GM23338 (cell line): ENCODE data around the gene USP10.

Experiments
- CREB1 ChIP-seq: fragments of 250-450 bp; sonication (Bioruptor Pico); IDR thresholded peaks from 2 replicates; pipeline ENCODE4 v1.5.0; 2020; ENCODE audit warnings: low read depth, mild to moderate bottlenecking, moderate library complexity
- CTCF ChIP-seq, 2 experiments: fragments of 200-600 bp in 1 of 2; sonication (generic) in 1 of 2; conservative IDR thresholded peaks; 2 replicates each; pipeline versions ENCODE4 v1.5.1 to v1.6.1; 2016 to 2017; ENCODE audit warnings: antibody characterized with exemption in 2 of 2, low read depth in 2 of 2, mild to moderate bottlenecking in 2 of 2, moderate library complexity in 1 of 2
- ETS1 ChIP-seq: IDR thresholded peaks from 2 replicates; pipeline ENCODE4 v1.6.1; 2016; ENCODE audit warnings: antibody characterized with exemption
- EZH2 ChIP-seq: fragments of 200-600 bp; sonication (generic); IDR thresholded peaks from one replicate; pipeline ENCODE4 v1.8.0; 2017; ENCODE audit warnings: antibody characterized with exemption, mild to moderate bottlenecking, low read depth; ENCODE audit not compliant: unreplicated experiment
- EZH2phosphoT487 ChIP-seq: fragments of 200-600 bp; sonication (generic); IDR thresholded peaks from one replicate; pipeline ENCODE4 v1.8.1; 2018; ENCODE audit warnings: antibody characterized with exemption; ENCODE audit not compliant: unreplicated experiment
- JUNB ChIP-seq: IDR thresholded peaks from one replicate; pipeline ENCODE4 v1.6.1; 2016; ENCODE audit warnings: antibody characterized with exemption; ENCODE audit not compliant: unreplicated experiment
- NANOG ChIP-seq: IDR thresholded peaks from 2 replicates; pipeline ENCODE4 v1.6.1; 2016; ENCODE audit warnings: antibody characterized with exemption, borderline replicate concordance
- POLR2AphosphoS5 ChIP-seq: IDR thresholded peaks from 2 replicates; pipeline ENCODE4 v1.6.1; 2016; ENCODE audit warnings: antibody characterized with exemption, low read depth
- REST ChIP-seq: IDR thresholded peaks from one replicate; pipeline ENCODE4 v1.6.1; 2018; ENCODE audit warnings: antibody characterized with exemption; ENCODE audit not compliant: unreplicated experiment
- STAT1 ChIP-seq: IDR thresholded peaks from one replicate; pipeline ENCODE4 v1.6.1; 2016; ENCODE audit warnings: antibody characterized with exemption; ENCODE audit not compliant: unreplicated experiment
- ZNF114 ChIP-seq: fragments of 250-450 bp; sonication (Bioruptor Pico); IDR thresholded peaks from 2 replicates; pipeline ENCODE4 v1.5.0; 2020; ENCODE audit warnings: mild to moderate bottlenecking, moderate library complexity

GRCh38 chr16:84673561-84673960 is 26.2 kb upstream of the USP10 start:
- TF ChIP-seq CTCF (conservative IDR thresholded peaks at IDR 0.05; ENCODE audit: low read depth in 2 of 2) (no peak), POLR2AphosphoS5 (no peak), ZNF114 (CRISPR knock-in tag) (no peak), EZH2phosphoT487 (no peak), EZH2 (no peak), CREB1 (CRISPR knock-in tag) (no peak), REST (no peak), NANOG (no peak), STAT1 (no peak), ETS1 (no peak), JUNB (no peak)
